Heart left ventricle (tissue), 16 donors: ENCODE data around the gene ADCY9. TPM values are rescaled to one million over a fixed set of nuclear protein-coding genes. Genes with fewer than 3 reads are reported as not detected.

Source experiments
- ATAC-seq, 4 donors: fragments of 200-7000 bp; cut with Tn5 transposase; one replicate each; pipeline ENCODE4 v1.9.1; 2020 to 2022; ENCODE audit warnings: moderate library complexity in 4 of 4, mild to moderate bottlenecking in 3 of 4, moderate number of reproducible peaks in 1 of 4
- DNase-seq, 5 donors: peaks; one replicate each; pipeline ENCODE4 v3.0.0-alpha.2; 2020
- H3K27ac ChIP-seq, 12 donors: fragments of 200-600 bp; sonication (generic) in 4 of 12; one replicate each; pipeline versions ENCODE4 v1.5.0 to v1.8.0; 2016 to 2022; ENCODE audit warnings: mild to moderate bottlenecking in 2 of 12
- H3K27me3 ChIP-seq, 9 donors: fragments of 200-600 bp; sonication (generic) in 2 of 9; one replicate each; pipeline versions ENCODE4 v1.5.1 to v1.8.0; 2016 to 2022; ENCODE audit warnings: mild to moderate bottlenecking in 3 of 9
- H3K36me3 ChIP-seq, 9 donors: fragments of 200-600 bp; sonication (generic) in 2 of 9; one replicate each; pipeline versions ENCODE4 v1.5.0 to v1.8.0; 2018 to 2022; ENCODE audit warnings: mild to moderate bottlenecking in 2 of 9
- H3K4me1 ChIP-seq, 12 donors: fragments of 200-600 bp; sonication (generic) in 4 of 12; one replicate each; pipeline versions ENCODE4 v1.5.0 to v1.8.0; 2016 to 2022; ENCODE audit warnings: mild to moderate bottlenecking in 3 of 12
- H3K4me3 ChIP-seq, 12 donors: fragments of 200-600 bp; sonication (generic) in 4 of 12; one replicate each; pipeline versions ENCODE4 v1.5.0 to v1.8.0; 2017 to 2022; ENCODE audit warnings: mild to moderate bottlenecking in 9 of 12, moderate library complexity in 4 of 12
- H3K9me3 ChIP-seq, 12 donors: fragments of 200-600 bp; sonication (generic) in 4 of 12; one replicate each; pipeline versions ENCODE4 v1.5.0 to v1.8.0; 2016 to 2022; ENCODE audit warnings: mild to moderate bottlenecking in 1 of 12
- CTCF ChIP-seq, 12 donors: fragments of 200-600 bp; sonication (generic) in 4 of 12; IDR thresholded peaks; one replicate each; pipeline versions ENCODE4 v1.5.0 to v1.8.0; 2018 to 2022; ENCODE audit warnings: antibody characterized with exemption in 12 of 12, mild to moderate bottlenecking in 5 of 12
- POLR2A ChIP-seq, 2 donors: fragments of 450-650 bp; IDR thresholded peaks; one replicate each; pipeline ENCODE4 v1.6.1; 2017; ENCODE audit warnings: antibody characterized with exemption in 2 of 2, mild to moderate bottlenecking in 2 of 2, moderate library complexity in 2 of 2
- WGBS, 4 donors: extraction: QIAGEN DNeasy Blood & Tissue Kit in 2 of 4; methylation state at CpG; one replicate each; pipeline versions ENCODE4 v1.1.5 to v1.1.7; 2013 to 2018; 5-methylcytosine and 5-hydroxymethylcytosine counted together
- intact Hi-C, 10 donors: fragments of 100-400 bp; cut with DNase I; formaldehyde crosslinking; loops; one replicate each; pipeline versions ENCODE4 v1.11.1 to v1.14.2; 2022
- polyA plus RNA-seq, 2 donors: library from polyadenylated mRNA; stranded (reverse); fragments of 200-250 nt; gene quantifications; one replicate each; pipeline ENCODE4 v1.2.3, GENCODE V29; 2013
- total RNA-seq, 9 donors: library from RNA; depleted of rRNA in 2 of 9; stranded (reverse); fragments of >200 nt in 2 of 9; fragmentation: NEBNext Ultra II Directional in 3 of 9; extraction: Animal tissue kit (Norgen Biotek cat#: 25700) in 3 of 9; gene quantifications; one replicate each; pipeline versions ENCODE4 v1.1.0 to v1.2.4, GENCODE V29; 2016 to 2023
- donor health status: ischemic (EF 13 %, LVEDD 7.1; RV severe dilation, severe dysfunction).
- donor health status: healthy with polysubstance abuse.
- donor health status: DM: no; HTN: yes; CAD: no.
- donor health status: DM: no; HTN: no; CAD: no.
- donor health status: ischemic (EF 25% LVEDD 6.9; RV normal size, moderate dysfunction).
- donor health status: ischemic (EF 25% LVEDD 5.7; RV mildly dilated, moderate dysfunction).
- donor health status: healthy.
- donor health status: DM: yes; HTN: yes; CAD: no.
- donor health status: ischemic (EF 35%, LVEDD 5.7; RV mildly dilated, moderate dysfunction).
- donor health status: nonischemic (EF 11% LVEDD 7.7; RV severe dilation, severe dysfunction).
- donor health status: DM: yes; HTN: yes; CAD: no.
- donor health status: PGD.
- donor health status: ischemic (EF 29% LVEDD 5.4; RV normal size, mild dysfunction).
- donor health status: nonischemic (EF 23%, LVEDD 6.1; RV moderate dilation, normal function).

The ADCY9 gene
- total and polyA plus RNA-seq, 11 donors, result 11.8 to 85.8 (median 45.0) TPM

GRCh38 chr16:3980253-3981111 is 135.8 kb downstream of the ADCY9 start:
- 74 to 80% (median 76%) methylated on average over 16 to 20 of the region's 20 CpGs for WGBS, 4 donors
- Histone ChIP-seq H3K4me3 (no peak overlapping the region), H3K4me1 (peaks cover 0 to 12% (median 4%) of the 10 kb centered on the region in 12 donors), H3K36me3 (peaks cover 0 to 53% (median 31%) of the 10 kb centered on the region in 9 donors), H3K9me3 (no peaks in the 10 kb centered on the region), H3K27ac (no peak overlapping the region), H3K27me3 (no peaks in the 10 kb centered on the region)
- no peak for TF ChIP-seq CTCF (IDR thresholded peaks at IDR 0.05)
- TF ChIP-seq POLR2A (IDR thresholded peaks at IDR 0.05), result no peak
- intact Hi-C loops, result loop anchor here in 9 of 10 donors (5.0 to 10.0 kb wide), 12 partner anchors 48 to 354 kb away; partner anchors contain the start of gene ADCY9 (in 3 of the 9)
- ATAC-seq (no peak), DNase-seq (no peak)

GRCh38 chr16:3979518-3979917 is 136.7 kb downstream of the ADCY9 start:
- 89 to 94% (median 92%) methylated on average over 10 to 12 of the region's 12 CpGs for WGBS, 4 donors
- intact Hi-C loops, result no loop called here
- no peaks in the 10 kb centered on the region for H3K27me3 ChIP-seq
- no peak for ATAC-seq
- H3K27ac ChIP-seq, result no peak overlapping the region
- DNase-seq, result no peak
- no peaks in the 10 kb centered on the region for H3K9me3 ChIP-seq
- H3K4me3 ChIP-seq, result no peak overlapping the region
- peaks cover 0 to 62% (median 38%) of the 10 kb centered on the region in 9 donors for H3K36me3 ChIP-seq
- peaks cover 0 to 12% (median 4%) of the 10 kb centered on the region in 12 donors for H3K4me1 ChIP-seq
- no peak for TF ChIP-seq POLR2A (IDR thresholded peaks at IDR 0.05)
- no peak for TF ChIP-seq CTCF (IDR thresholded peaks at IDR 0.05)

GRCh38 chr16:3979070-3979469 is 137.2 kb downstream of the ADCY9 start:
- Histone ChIP-seq H3K36me3 (peaks cover 0 to 67% (median 40%) of the 10 kb centered on the region in 9 donors), H3K9me3 (no peaks in the 10 kb centered on the region), H3K4me3 (no peak overlapping the region), H3K27ac (no peak overlapping the region), H3K4me1 (peaks cover 0 to 12% (median 4%) of the 10 kb centered on the region in 12 donors), H3K27me3 (no peaks in the 10 kb centered on the region)
- no peak for TF ChIP-seq POLR2A (IDR thresholded peaks at IDR 0.05)
- intact Hi-C loops, result no loop called here
- 95 to 97% (median 95%) methylated on average over 24 to 25 of the region's 25 CpGs for WGBS, 4 donors
- no peak for DNase-seq
- ATAC-seq, result no peak

- WGBS, 4 donors, result 86 to 96% (median 88%) methylated on average over 24 to 26 of the region's 26 CpGs
- TF ChIP-seq POLR2A (IDR thresholded peaks at IDR 0.05) (no peak), CTCF (IDR thresholded peaks at IDR 0.05) (no peak)
- DNase-seq (no peak), ATAC-seq (no peak)
- intact Hi-C loops, result no loop called here
- Histone ChIP-seq H3K27ac (no peak overlapping the region), H3K27me3 (no peaks in the 10 kb centered on the region), H3K4me3 (no peak overlapping the region), H3K4me1 (peaks cover 0 to 7% (median under 1%) of the 10 kb centered on the region in 12 donors), H3K36me3 (peaks cover 0 to 72% (median 45%) of the 10 kb centered on the region in 9 donors), H3K9me3 (no peaks in the 10 kb centered on the region)
Measured at GRCh38 chr16:3977376-3977775, 138.9 kb downstream of the ADCY9 start.
